Aorta (tissue), 5 donors: ENCODE data around the gene PSMD1. TPM values are rescaled to one million over a fixed set of nuclear protein-coding genes. Genes with fewer than 3 reads are reported as not detected.

Source experiments
- ATAC-seq: fragments of 200-7000 bp; cut with Tn5 transposase; one replicate; pipeline ENCODE4 v1.9.1; 2022; ENCODE audit warnings: moderate library complexity; ENCODE audit not compliant: low FRiP score
- DNase-seq, 2 donors: peaks; one replicate each; pipeline ENCODE4 v3.0.0-alpha.2; 2020
- H3K27ac ChIP-seq, 2 donors: one replicate each; pipeline ENCODE4 v1.5.1; 2013; ENCODE audit warnings: low read length in 2 of 2, mild to moderate bottlenecking in 2 of 2, moderate library complexity in 2 of 2, control low read depth in 1 of 2, inconsistent platforms in 1 of 2, low read depth in 1 of 2
- H3K27me3 ChIP-seq, 2 donors: one replicate each; pipeline ENCODE4 v1.6.1; 2013; ENCODE audit warnings: control low read depth in 1 of 2, low read length in 1 of 2, mild to moderate bottlenecking in 1 of 2, moderate library complexity in 1 of 2; ENCODE audit not compliant: insufficient read depth in 2 of 2, control insufficient read depth in 1 of 2
- H3K36me3 ChIP-seq, 2 donors: one replicate each; pipeline ENCODE4 v1.6.1; 2013; ENCODE audit warnings: control low read depth in 1 of 2, low read length in 1 of 2, mild to moderate bottlenecking in 1 of 2; ENCODE audit not compliant: insufficient read depth in 2 of 2, control insufficient read depth in 1 of 2
- H3K4me1 ChIP-seq, 2 donors: one replicate each; pipeline ENCODE4 v1.6.1; 2013; ENCODE audit warnings: low read length in 2 of 2, control low read depth in 1 of 2, mild to moderate bottlenecking in 1 of 2, moderate library complexity in 1 of 2; ENCODE audit not compliant: insufficient read depth in 2 of 2, control insufficient read depth in 1 of 2
- H3K4me3 ChIP-seq, 2 donors: one replicate each; pipeline ENCODE4 v1.5.1; 2013; ENCODE audit warnings: low read length in 2 of 2, control low read depth in 1 of 2, mild to moderate bottlenecking in 1 of 2
- H3K9me3 ChIP-seq: one replicate; pipeline ENCODE4 v1.6.1; 2013; ENCODE audit warnings: mild to moderate bottlenecking, low read length; ENCODE audit not compliant: control insufficient read depth
- WGBS, 2 donors: extraction: QIAGEN DNeasy Blood & Tissue Kit; methylation state at CpG; one replicate each; pipeline ENCODE4 v1.1.7; 2013; 5-methylcytosine and 5-hydroxymethylcytosine counted together
- intact Hi-C, 2 donors: fragments of 100-400 bp; cut with DNase I; formaldehyde crosslinking; loops; one replicate each; pipeline versions ENCODE4 v1.14.2 to v1.15.0; 2022
- polyA plus RNA-seq, 2 donors: library from polyadenylated mRNA; stranded (reverse); fragments of 200-250 nt; gene quantifications; one replicate each; pipeline ENCODE4 v1.2.3, GENCODE V29; 2013
- total RNA-seq, 2 donors: library from RNA; stranded (reverse); fragmentation: NEBNext Ultra II Directional; extraction: Animal tissue kit (Norgen Biotek cat#: 25700); gene quantifications; one replicate each; pipeline ENCODE4 v1.2.1, GENCODE V29; 2021
- donor health status: healthy with polysubstance abuse.
- donor health status: Bipolar disorder and iron deficiency.
- donor health status: DM: no; HTN: no; CAD: no.
- donor health status: DM: no; HTN: no; CAD: no.
- donor health status: DM: yes; HTN: yes; CAD: no.

The PSMD1 gene
- total and polyA plus RNA-seq, 4 donors, result 27.8 to 69.7 (median 51.5) TPM

- no peak overlapping the region for H3K4me3 ChIP-seq
- H3K27me3 ChIP-seq, result no peaks in the 10 kb centered on the region
- peaks cover 0 to under 1% of the 10 kb centered on the region in 2 donors for H3K36me3 ChIP-seq
- H3K27ac ChIP-seq, result no peak overlapping the region
- intact Hi-C loops, result loop anchor here in 1 of 2 donors (5.0 kb wide), 1 partner anchor 35 kb away; the partner anchor contains the start of gene HTR2B
- ATAC-seq (peak; percentile 68), DNase-seq (no peak)
- H3K9me3 ChIP-seq, result no peaks in the 10 kb centered on the region
- H3K4me1 ChIP-seq, result peaks cover 4% of the 10 kb centered on the region in 2 donors
- WGBS, 2 donors, result 12 to 19% methylated on average over 2 of the region's 2 CpGs
These were observed 105.2 kb downstream of the PSMD1 start for GRCh38 chr2:231161877-231162329.

- peaks cover 1 to 3% of the 10 kb centered on the region in 2 donors for H3K36me3 ChIP-seq
- H3K27me3 ChIP-seq, result no peaks in the 10 kb centered on the region
- no peak for DNase-seq
- ATAC-seq, result no peak
- WGBS, 2 donors, result 96% methylated on average over 3 of the region's 3 CpGs
- no peak overlapping the region for H3K4me3 ChIP-seq
- intact Hi-C loops, result loop anchor here in 1 of 2 donors (5.0 kb wide), 1 partner anchor 36 kb away; the partner anchor contains the start of gene HTR2B
- H3K27ac ChIP-seq, result no peak overlapping the region
- H3K4me1 ChIP-seq, result peaks cover 4 to 6% of the 10 kb centered on the region in 2 donors
- H3K9me3 ChIP-seq, result no peaks in the 10 kb centered on the region
These were observed 106.3 kb downstream of the PSMD1 start for GRCh38 chr2:231163011-231163410.

GRCh38 chr2:231163414-231164095, 106.9 kb downstream of the PSMD1 start:
- no peak for ATAC-seq
- intact Hi-C loops, result loop anchor here in 1 of 2 donors (5.0 kb wide), 1 partner anchor 36 kb away; the partner anchor contains the start of gene HTR2B
- no peaks in the 10 kb centered on the region for H3K9me3 ChIP-seq
- H3K4me1 ChIP-seq, result peaks cover 4 to 6% of the 10 kb centered on the region in 2 donors
- no peak overlapping the region for H3K27ac ChIP-seq
- H3K36me3 ChIP-seq, result peaks cover 1 to 3% of the 10 kb centered on the region in 2 donors
- no peak overlapping the region for H3K4me3 ChIP-seq
- H3K27me3 ChIP-seq, result no peaks in the 10 kb centered on the region
- DNase-seq, result no peak
- WGBS, 2 donors, result 83 to 88% methylated on average over 4 of the region's 4 CpGs

- peaks cover 1 to 3% of the 10 kb centered on the region in 2 donors for H3K36me3 ChIP-seq
- H3K27ac ChIP-seq, result peak overlapping the region in 1 of 2 donors; percentile 17
These were observed 111.2 kb downstream of the PSMD1 start for GRCh38 chr2:231167745-231168459.

GRCh38 chr2:231168460-231169139, 111.9 kb downstream of the PSMD1 start:
- intact Hi-C loops, result no loop called here
- Histone ChIP-seq H3K4me1 (peaks cover 0 to 4% of the 10 kb centered on the region in 2 donors), H3K27me3 (no peaks in the 10 kb centered on the region), H3K4me3 (no peak overlapping the region), H3K36me3 (peaks cover 1 to 3% of the 10 kb centered on the region in 2 donors), H3K27ac (no peak overlapping the region), H3K9me3 (no peaks in the 10 kb centered on the region)
- 70 to 74% methylated on average over 4 of the region's 4 CpGs for WGBS, 2 donors
- ATAC-seq (no peak), DNase-seq (no peak)

More at GRCh38 chr2:231167745-231168459, 111.2 kb downstream of the PSMD1 start:
- DNase-seq (no peak), ATAC-seq (no peak)
- H3K4me1 ChIP-seq, result peaks cover 0 to 4% of the 10 kb centered on the region in 2 donors
- no peak overlapping the region for H3K4me3 ChIP-seq
- intact Hi-C loops, result no loop called here
- WGBS, 2 donors, result 60 to 61% methylated on average over 6 of the region's 6 CpGs
- no peaks in the 10 kb centered on the region for H3K9me3 ChIP-seq
- no peaks in the 10 kb centered on the region for H3K27me3 ChIP-seq

- H3K27me3 ChIP-seq, result no peaks in the 10 kb centered on the region
- intact Hi-C loops, result no loop called here
- 63 to 72% methylated on average over 3 of the region's 3 CpGs for WGBS, 2 donors
- H3K36me3 ChIP-seq, result peaks cover 1 to 3% of the 10 kb centered on the region in 2 donors
- ATAC-seq (no peak), DNase-seq (no peak)
- H3K4me3 ChIP-seq, result no peak overlapping the region
- H3K4me1 ChIP-seq, result peaks cover 0 to 4% of the 10 kb centered on the region in 2 donors
- no peak overlapping the region for H3K27ac ChIP-seq
- no peaks in the 10 kb centered on the region for H3K9me3 ChIP-seq
These were observed 112.8 kb downstream of the PSMD1 start for GRCh38 chr2:231169488-231169887.

- H3K27ac ChIP-seq, result no peak overlapping the region
- no peak for ATAC-seq
- intact Hi-C loops, result no loop called here
These were observed 113.4 kb downstream of the PSMD1 start for GRCh38 chr2:231170055-231170454.

GRCh38 chr2:231172025-231172424, 115.4 kb downstream of the PSMD1 start:
- Histone ChIP-seq H3K27me3 (no peaks in the 10 kb centered on the region), H3K9me3 (no peaks in the 10 kb centered on the region), H3K4me3 (no peak overlapping the region), H3K36me3 (peaks cover 1 to 2% of the 10 kb centered on the region in 2 donors), H3K27ac (no peak overlapping the region), H3K4me1 (peaks cover 0 to 4% of the 10 kb centered on the region in 2 donors)
- intact Hi-C loops, result no loop called here
- WGBS, 2 donors, result 77 to 92% methylated on average over 3 of the region's 3 CpGs
- DNase-seq (no peak), ATAC-seq (no peak)

More at GRCh38 chr2:231170055-231170454, 113.4 kb downstream of the PSMD1 start:
- Histone ChIP-seq H3K36me3 (peaks cover 1 to 3% of the 10 kb centered on the region in 2 donors), H3K9me3 (no peaks in the 10 kb centered on the region), H3K4me3 (no peak overlapping the region), H3K27me3 (no peaks in the 10 kb centered on the region), H3K4me1 (peaks cover 0 to 4% of the 10 kb centered on the region in 2 donors)
- WGBS, 2 donors, result 67 to 70% methylated on average over 1 of the region's 1 CpG
- DNase-seq, result no peak
